LHCN-M2 (cell line): ENCODE data around the gene OPA3. TPM values are rescaled to one million over a fixed set of nuclear protein-coding genes. Genes with fewer than 3 reads are reported as not detected.

Source experiments
- DNase-seq: peaks from one replicate; pipeline ENCODE4 v3.0.0-alpha.2; 2012; ENCODE audit warnings: low read depth
- total RNA-seq: library from RNA; depleted of rRNA; stranded (reverse); fragments of >200 nt; gene quantifications from 2 replicates; pipeline ENCODE4 v1.2.3, GENCODE V29; 2014

OPA3 gene
- total RNA-seq, 1 experiment from 2014 or later, result 13.7 TPM

- DNase-seq, result no peak
These were observed 13.8 kb upstream of the OPA3 start for GRCh38 chr19:45598267-45599001.

DNA sequence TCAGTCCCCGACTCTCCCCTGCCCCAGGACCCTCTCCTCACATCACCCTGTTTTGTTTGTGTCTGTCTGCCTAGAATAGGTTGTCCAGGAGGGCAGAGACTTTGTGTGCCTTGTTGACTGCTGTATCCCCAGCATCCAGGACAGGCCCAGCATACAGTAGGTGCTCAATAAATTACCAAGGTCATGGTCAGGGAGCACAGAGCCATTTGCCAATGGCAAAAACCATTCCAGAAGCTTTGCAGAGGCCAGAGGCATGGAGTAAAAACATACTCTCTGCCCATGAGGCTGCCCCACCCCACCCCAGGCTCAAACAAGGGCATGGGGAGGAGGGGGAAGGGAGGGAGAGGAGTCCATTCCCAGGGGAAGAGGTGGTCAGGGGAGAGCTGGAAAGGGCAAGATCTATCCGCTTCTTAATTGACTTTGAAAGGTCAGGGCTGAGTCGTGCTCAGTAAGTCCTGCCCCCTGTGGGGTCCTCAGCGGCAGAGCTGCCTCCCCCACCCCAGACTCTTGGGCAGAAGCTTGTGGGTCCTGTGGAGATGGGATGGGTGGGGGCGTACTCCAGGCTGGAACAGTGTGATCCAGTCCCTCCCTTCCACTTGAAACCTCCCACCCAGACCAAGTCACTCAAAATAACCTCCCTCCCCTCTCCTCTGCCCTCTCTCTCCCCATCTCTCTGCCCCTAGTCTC lies 13.0 kb upstream of the OPA3 start:
- no peak for DNase-seq

DNA sequence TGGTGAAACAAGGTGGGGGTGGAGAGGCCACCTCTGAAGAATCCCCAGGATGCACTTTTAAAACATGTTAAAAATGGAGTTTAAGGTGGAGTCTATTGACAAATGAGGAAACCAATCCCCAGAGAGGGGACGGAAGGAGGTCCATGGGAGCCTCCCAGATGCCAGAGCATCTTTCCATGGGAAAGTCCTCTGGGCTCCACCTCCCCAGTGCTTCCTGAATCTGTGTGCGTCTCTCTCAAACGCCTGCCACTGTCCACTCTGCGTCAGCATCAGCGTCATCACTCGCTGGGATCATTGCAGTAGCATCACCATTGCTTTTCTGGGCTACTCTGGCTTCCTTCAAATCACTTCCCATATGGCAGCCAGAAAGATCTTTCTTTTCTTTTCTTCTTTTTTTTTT lies 11.2 kb upstream of the OPA3 start:
- DNase-seq, result no peak

GRCh38 chr19:45593520-45593919 lies 8.9 kb upstream of the OPA3 start:
- DNase-seq, result no peak

DNA sequence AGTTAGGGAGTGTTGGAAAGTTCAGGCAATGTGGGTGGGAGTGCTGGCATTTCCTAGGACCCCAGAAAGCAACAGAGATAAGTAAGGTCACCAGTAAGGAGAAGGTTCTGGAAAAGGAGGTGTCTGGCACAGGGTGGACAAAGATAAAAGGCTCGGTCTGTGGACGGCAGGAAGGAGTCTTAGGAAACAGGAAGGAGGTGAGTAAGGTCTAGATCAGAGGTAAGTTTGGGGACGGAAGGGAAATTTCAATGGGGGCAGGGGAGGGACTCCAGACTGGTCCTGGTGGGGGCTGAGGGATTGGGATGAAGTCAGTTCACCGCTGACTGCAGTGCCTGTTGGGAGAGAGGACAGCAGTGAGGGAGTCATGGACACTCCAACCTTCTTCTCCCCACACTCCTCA lies 7.8 kb upstream of the OPA3 start:
- DNase-seq, result no peak

DNA sequence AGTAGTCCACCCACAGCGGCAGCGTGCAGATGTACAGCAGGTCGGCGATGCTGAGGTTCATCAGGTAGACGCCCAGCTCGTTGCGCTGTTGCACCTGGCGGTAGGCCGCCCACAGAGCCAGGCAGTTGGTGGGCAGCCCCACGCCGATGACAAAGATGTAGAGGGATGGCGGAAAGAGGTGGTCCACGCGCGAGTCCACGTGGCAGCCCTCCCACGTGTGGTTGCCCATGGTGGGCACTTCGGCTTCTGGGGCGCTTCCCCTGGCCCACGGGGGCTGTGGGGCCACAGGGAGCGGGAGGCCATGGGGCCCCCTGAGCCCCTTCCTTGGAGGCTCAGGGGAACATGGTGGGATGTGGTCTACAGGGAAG lies 7.0 kb upstream of the OPA3 start:
- no peak for DNase-seq

GRCh38 chr19:45591004-45591637 lies 6.5 kb upstream of the OPA3 start:
- DNase-seq, result no peak

GRCh38 chr19:45590300-45591003 lies 5.8 kb upstream of the OPA3 start:
- no peak for DNase-seq

- DNase-seq, result no peak
These were observed 5.2 kb upstream of the OPA3 start for GRCh38 chr19:45589768-45590167.

DNA sequence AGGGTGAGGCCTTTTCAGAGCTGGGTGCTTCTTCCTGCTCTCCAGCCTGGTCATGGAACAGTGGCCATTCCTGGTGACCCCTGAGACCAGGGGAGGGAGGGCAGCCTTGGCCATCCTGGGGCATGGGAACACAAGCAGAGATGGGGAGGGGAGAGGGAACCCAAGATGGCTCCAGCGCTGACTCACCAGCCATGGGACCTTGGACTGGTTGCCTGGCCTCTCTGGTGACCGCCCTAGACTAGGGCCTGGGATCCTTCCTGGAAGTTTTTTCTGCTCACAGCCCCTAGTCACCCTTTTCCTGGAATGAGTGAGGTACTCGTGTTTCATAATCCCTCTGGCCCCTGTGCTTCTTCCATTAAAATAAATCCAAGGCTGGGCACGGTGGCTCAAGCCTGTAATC lies 3.3 kb upstream of the OPA3 start:
- DNase-seq, result no peak

GRCh38 chr19:45585158-45585577 lies 566 bp upstream of the OPA3 start:
- DNase-seq, result no peak

- DNase-seq, result no peak
These were observed 3.0 kb downstream of the OPA3 start for GRCh38 chr19:45581576-45581975.

DNA sequence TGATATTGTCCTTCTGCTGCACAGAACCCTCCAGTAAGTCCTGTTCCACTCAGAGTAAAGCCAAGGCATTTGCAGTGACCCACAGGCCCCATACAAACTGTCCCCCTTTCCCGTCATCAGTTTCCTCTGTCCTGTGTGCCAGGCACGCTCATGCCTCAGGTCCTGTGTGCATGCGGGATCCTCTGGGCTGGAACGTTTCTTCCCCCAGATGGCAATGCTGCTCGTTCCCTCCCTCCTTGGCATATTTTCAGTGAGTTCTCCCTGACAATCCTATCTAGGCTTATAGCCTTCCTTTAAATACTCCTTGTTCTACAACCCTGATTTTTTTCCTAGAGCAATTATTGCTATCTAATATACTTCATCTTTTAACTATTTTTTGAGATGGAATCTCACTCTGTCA lies 5.7 kb downstream of the OPA3 start:
- no peak for DNase-seq

GRCh38 chr19:45577111-45577905 lies 7.3 kb downstream of the OPA3 start:
- DNase-seq, result peak; percentile 96

DNA sequence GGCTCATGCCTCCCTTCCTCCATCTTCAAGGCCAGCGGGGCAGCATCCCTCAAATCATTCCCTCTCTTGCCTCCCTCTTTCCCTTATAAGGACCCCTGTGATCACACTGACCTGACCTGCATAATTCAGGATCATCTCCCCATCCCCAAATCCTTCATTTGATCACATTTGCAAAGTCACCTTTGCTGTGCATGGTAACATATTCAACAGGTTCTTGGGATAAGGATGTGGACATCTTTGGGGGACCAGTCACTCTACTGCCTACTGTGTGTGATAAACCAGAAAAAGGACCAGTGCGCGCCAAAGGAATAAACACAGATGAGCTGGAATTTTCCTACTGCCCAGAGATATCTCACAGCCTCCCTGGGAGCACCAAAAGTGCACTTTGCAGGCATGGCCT lies 7.9 kb downstream of the OPA3 start:
- DNase-seq, result no peak

DNA sequence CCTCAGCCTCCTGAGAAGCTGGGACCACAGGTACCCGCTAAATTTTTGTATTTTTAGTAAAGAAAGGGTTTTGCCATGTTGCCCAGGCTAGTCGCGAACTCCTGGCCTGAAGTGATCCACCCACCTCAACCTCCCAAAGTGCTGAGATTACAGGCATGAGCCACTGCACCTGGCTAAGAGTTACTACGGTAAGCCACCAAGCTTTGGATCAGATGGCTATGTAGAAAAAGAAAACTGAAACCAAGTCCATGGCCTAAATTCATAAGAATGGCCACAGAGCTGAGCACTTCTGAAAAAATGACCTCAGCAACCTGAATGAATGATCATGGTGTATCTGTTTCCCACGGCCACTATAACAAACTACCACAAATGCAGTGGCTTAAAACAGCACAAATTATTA lies 9.4 kb downstream of the OPA3 start:
- DNase-seq, result no peak

- DNase-seq, result no peak
These were observed 10.1 kb downstream of the OPA3 start for GRCh38 chr19:45574526-45574925.

DNA sequence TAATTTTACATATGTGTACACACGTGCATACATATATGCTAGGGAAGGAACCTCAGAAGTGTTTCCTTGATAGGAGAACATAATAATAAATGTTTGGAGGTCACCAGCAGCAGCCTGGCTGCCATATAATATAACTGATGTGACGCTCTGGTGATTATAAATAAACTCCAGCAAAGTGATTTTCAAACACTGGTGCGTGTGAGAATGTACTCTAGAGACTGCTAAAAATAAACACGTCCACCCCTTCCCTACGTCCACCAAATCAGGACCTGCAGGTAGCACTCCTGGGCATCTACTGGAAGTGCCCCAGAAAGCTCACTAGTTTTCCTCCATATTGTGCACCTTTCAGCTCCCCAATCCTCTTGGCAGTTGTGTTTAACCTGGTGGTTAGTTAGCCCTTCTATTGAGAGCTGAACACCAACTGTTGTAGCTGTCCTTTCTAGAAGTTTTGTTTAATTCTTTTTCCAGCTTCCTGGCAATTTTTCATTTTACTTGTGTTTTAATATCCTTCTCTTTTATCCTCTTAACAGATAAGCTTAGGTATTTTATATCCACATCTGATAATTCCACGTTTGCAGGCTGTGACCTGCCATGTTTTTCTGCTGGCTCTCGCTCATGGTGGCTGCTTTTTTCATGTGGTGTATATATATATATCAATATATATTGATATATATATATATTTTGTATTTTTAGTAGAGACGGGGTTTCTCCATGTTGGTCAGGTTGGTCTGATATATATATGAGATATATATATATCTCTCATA lies 13.0 kb downstream of the OPA3 start:
- DNase-seq, result no peak

DNA sequence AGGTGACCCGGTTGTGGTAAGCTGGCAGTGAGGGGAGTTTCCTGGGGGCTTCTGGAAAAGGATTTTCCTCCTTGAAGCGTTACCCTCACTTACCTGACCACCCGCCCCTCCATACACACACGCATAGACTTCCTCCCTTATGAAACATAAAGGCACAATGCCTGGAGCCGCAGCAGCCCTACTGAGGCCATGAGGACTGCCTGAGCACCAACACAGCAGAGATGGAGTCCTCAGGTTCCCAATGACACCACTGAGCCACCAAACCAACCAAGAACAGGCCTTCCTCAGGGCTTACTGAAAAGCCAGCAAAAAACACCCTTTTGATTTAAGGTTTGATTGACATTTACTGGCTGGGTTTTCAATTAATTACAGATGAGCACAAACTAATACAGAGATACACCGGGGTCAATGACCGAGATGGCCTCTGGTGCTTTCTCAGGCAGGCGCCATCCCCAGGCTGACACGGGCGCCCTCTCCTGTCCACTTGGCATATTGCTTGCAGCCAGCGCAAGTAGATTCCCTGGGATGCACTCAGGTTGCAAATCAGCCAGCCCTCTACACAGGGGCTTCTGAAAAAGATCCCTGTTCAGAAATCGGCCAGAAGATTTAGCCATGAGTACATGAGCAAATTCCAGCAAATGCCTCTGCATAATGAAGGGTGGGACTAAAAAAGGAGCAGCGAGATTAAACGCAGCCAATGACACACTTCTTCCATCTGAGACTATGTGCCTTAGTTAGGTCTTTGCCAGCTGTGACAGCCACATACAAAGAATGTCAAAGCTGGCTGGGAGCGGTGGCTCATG lies 14.8 kb downstream of the OPA3 start:
- peak; percentile 58 for DNase-seq

DNA sequence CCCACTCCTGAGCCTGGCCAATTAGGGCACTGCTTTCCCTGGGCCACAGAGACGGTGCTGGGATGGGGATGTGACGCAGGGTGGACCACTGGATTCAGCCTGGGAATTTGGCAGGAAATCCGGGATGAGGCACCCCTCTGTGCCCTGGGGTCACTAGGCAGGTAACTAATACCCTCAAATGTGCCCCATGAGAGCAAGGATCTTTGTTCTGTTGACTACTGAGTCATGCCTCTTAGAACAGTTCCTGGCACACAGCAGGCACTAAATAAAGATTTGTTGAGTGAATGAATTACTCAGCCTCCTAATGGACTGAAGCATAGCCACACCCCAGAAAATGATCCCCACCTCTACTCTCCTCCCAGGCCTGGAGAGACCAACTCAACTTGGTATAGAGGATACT lies 15.9 kb downstream of the OPA3 start:
- DNase-seq, result peak; percentile 93
